GM18909 (cell line): Measurements from ENCODE around the gene IL10RB.
"Not testable (repeated sequence)": the region's sequence is repeated elsewhere in the genome, so short reads cannot be mapped to it uniquely, and the experiment has no call there.

ENCODE experiments used
- ATAC-seq: cut with Tn5 transposase; IDR thresholded peaks from one replicate; pipeline ENCODE4 v1.9.1; 2021; ENCODE audit warnings: mild to moderate bottlenecking; ENCODE audit not compliant: unreplicated experiment, poor library complexity

Gene IL10RB

DNA sequence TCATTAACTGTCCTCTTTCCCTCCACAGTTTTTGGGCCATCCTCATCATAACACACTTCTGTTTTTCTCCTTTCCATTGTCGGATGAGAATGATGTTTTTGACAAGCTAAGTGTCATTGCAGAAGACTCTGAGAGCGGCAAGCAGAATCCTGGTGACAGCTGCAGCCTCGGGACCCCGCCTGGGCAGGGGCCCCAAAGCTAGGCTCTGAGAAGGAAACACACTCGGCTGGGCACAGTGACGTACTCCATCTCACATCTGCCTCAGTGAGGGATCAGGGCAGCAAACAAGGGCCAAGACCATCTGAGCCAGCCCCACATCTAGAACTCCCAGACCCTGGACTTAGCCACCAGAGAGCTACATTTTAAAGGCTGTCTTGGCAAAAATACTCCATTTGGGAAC lies 30.0 kb downstream of the IL10RB start:
- ATAC-seq: no peak

DNA sequence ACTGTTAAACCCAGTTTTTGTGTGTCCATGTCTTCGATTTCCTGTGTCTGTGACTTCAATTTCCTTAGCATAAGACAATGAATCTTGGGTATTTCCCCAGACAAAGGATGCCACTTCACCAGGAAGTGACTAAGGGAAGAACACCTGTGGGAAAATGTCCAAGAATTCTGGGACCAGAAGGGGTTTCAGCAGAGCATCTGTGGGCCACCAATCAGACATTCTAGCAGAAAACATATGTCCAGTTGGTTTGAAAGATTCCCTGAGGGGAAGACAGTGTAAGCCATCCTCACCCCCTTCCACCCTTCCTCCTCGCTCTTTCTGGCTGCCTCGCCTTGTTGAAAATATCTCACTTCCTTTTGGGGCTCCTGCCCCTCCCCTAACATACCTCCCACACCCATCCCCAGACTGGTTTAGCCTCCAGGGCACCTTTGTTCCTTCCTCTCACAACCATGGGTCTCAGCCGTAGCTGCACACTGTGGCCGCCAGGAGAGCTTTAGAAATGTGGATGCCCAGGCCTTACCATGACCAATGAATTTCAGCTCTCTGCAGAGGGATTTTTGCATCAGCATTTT lies 33.1 kb downstream of the IL10RB start:
- peak; percentile 78 for ATAC-seq

DNA sequence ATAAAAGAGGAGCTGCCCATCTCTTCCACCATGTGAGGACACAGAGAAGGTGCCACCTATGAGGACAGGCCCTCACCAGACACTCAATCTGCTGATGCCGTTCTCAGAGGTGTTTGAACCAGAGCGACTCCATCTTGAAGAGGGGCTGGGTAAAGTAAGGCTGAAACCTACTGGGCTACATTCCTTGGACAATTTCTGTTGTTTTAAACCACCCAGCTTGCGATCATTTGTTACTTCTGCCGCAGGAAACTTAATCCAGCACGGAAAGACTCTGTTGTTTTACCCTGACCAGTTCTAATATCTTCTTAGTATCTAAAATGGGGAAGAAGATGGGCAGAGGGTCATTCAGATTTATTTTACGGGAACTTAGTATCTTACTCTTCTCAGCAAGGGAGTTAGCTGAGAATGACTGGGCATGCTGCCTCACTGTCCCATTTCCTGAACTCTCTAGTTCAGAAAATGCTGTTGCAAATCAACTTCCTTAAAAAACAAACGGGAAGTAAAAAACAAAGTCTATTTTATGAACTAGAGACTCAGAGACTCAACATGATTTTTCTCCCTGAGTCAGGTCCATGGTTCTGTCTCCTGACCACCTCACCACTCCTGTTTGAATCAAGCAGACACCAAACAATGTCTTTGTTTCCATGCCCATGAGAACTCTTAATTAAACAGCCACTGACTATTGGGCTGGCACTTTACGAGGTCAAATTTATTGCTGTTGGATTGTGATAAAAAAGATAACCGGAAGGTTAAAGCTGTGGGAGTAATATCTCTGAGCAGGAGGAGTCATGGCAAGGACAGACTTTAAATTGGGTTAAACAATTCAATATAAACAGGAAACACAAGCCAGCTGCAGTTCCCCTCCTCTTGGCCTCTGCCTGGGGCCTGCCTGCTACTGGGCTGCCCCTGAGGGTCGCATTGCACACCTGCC lies 34.8 kb downstream of the IL10RB start:
- no peak for ATAC-seq

DNA sequence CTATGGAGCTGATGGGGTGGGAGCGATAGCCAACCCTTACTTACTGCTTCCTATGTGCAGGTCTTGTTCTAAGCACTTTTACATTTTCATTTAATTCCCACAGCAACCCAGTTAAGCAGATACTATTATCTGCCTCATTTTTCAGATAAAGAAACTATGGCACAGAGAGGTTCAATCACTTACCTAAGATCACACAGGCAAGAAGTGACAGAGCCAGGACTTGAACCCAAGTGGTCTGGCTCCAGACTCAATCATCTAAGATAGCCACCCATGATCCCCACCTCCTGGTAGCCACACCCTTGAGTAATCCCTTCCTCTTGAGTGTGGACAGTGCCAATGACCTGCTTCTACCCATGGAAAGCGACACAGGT lies 35.5 kb downstream of the IL10RB start:
- no peak for ATAC-seq

DNA sequence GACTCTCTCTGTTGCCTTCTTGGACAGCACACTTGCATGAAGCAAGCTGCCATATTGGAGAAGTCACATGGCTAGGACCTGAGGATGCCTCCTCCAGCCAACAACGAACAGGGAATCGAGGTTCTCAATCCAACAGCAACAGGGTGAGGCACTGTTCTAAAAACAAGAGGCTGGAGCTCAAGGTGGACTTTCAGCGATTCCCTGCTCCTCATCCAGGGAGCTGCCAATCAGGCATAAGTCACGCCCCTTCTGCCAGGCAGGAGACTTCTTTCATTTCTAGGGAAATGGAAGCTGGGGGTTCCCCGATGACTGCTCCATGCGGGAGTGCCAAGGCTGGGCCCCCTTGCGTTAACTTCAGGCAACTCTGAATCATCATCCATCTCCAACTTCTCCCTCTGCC lies 35.9 kb downstream of the IL10RB start:
- ATAC-seq: no peak

DNA sequence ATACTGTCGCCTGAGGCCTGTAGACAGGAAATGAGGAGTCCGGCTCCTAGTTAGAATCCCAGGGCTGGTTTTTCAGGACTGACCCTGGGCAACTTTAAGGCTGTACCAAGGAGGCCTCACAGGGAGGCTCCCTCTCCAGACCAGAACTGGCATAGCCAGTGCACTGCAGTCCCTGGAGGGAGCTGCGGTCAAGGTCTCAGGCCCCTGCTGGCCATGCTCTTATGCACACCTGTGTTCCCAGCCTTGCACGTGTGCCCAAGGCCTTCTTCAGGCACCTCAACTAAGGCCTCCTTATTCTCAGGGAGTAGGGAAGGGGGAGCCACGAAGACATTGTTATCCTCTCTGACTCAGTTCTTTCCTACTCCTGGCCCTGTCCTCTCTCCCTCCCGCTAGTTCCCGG lies 36.6 kb downstream of the IL10RB start:
- ATAC-seq: no peak

DNA sequence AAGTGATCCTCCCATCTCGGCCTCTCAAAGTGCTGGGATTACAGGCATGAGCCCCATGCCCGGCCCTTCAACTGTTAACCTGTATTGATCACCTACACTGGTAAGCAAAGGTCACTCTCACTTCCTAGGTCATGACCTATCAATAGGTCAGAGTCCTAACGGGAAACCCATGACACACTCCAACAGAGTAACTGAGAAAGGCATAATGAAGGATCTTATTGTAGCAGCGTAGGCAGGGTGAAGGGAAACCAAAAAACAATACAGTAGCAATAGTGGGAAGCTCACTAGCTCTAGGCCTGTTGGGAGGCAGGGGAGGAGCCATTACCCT lies 39.1 kb downstream of the IL10RB start:
- no peak for ATAC-seq

DNA sequence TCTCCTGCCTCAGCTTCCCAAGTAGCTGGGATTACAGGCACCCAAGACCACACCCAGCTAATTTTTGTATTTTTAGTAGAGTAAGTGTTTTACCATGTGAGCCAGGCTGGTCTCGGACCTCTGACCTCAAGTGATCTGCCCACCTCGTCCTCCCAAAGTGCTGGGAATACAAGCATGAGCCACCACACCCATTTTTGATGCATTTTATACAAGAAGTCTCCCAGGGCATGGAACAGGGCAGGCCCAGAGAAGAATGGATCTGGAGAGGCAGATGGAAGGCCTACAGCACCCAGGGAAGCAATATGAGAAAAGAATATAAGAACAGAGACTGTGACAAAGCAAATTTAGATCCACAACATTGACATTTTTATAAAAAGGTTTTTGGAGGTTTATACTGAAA lies 39.8 kb downstream of the IL10RB start:
- ATAC-seq: no peak

DNA sequence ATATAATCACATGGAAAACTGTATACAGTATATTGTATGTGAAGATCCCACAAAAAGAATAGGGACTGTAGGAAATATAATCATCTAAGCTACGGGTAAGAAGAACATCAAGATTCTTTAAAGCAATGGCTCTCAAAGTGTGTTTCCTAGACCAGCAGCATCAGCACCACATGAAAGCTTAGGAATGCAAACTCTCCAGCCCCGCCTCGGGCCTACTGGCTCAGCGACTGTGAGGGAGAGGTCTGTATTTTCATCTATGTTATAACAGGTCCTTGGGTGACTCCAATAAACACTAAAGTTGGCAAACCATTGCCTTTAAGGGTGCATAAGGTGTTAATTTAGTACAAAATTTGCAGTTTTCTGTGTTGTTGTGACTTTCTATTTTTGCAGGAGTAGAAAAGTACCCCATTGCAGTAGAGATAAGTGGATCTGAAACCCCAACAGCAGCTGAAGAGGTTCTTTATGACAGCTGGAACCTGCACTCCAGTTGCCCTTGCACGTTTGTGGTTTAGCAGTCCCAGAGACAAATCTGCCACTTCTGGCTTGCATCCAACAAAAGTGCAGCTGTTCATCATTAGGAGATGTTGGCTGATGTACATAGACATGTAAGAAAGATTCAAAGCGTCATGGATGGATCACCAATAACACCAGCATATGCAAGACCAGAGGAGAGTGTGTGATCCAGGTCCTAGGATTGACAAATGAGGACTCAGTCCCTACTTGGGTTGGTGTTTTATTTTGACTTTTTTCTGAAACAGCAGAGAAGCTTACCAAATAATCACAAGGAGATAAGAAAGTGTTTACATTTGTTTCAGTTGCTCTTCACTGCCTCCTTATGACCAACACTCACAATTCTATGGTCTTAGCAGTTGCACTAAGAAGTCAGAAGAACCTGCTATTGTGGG lies 42.7 kb downstream of the IL10RB start:
- peak; percentile 92 for ATAC-seq

DNA sequence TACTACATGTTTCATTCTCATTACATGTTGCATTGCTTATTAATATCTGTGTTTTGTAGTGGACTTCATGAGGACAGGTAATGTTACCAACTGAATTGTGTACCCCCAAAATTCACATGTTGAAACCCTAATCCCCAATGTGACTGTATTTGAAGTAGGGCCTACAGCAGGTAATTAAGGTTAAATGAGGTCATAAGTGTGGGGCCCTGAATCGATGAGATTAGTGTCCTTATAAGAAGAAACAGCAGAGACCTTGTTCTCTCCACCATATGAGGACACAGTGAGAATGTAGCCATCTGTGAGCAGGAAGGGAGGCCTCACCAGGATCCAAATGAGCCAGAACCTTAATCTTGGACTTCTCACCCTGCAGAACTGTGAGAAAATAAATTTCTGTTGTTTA lies 43.6 kb downstream of the IL10RB start:
- ATAC-seq: no peak

DNA sequence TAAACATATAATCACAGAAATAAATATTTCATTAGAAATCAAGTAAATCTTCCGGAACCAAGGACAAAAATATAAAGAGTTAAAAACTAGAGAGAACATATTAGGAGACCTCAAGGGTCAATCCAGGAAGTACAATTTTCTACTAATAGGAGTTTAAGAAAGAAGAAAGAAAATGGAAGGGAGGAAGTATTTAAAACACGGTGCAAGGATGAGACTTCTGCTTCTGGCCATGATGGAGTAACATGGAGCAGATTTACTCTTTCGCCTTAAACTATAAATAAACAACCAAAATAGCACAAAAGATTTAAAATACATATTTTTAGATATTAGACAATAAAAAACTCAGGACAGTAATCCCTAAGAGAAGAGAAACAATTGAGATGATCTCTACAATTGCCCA lies 46.0 kb downstream of the IL10RB start:
- ATAC-seq: no peak

DNA sequence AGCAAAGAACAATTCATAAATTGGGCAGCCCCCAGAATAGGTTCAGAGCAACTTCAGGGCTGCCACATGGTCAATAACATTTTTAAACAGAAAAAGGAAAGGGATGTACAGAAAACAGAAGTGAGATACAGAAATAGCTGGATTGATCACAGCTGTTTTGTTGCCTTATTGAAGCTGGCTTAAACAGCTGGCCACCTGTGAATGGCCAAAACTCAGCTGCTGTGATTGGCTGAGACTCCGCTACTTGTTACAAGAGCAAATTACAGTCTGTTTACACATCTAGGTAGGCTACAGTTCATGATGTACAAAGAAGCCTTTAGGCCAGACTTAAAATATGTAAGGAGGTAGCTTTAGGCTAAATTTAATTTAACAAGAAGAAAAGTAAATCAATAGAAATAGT lies 47.0 kb downstream of the IL10RB start:
- ATAC-seq: no peak

DNA sequence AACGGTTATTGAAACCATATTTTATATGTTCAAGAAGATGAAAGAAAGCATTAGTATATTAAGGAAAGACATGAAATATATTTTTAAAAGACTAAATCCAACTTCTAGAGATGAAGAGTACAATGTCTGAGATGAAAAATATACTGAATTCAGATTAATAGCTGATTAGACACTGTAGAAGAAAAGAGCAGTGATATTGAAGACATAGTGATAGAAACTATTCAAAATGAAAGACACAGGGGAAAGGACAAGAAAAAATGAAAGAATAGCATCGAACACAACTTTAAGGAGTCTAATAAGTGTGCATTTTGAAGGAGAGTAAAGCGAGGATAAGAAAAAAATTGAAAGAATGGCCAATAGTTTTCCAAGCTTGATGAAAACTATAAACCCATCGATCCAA lies 47.4 kb downstream of the IL10RB start:
- no peak for ATAC-seq

DNA sequence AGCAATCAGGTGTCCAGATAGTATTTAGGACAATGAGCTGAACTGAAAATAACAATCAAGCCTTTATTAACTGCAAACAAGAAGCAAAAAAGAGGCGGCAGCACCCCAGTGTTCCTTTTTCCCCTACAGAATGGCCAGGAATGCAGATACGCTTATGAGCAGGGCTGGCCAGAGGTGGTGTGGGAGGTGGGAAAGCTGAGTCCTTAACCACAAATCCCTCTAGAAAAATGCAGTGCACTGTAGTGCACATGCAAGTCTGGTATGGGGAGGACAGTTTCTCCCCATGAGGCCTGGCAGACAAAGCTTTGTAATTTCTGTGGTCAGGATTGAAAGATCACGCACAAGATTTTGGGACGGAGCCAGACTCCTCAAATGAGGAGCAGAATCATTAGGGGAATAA lies 47.9 kb downstream of the IL10RB start:
- ATAC-seq: no peak

DNA sequence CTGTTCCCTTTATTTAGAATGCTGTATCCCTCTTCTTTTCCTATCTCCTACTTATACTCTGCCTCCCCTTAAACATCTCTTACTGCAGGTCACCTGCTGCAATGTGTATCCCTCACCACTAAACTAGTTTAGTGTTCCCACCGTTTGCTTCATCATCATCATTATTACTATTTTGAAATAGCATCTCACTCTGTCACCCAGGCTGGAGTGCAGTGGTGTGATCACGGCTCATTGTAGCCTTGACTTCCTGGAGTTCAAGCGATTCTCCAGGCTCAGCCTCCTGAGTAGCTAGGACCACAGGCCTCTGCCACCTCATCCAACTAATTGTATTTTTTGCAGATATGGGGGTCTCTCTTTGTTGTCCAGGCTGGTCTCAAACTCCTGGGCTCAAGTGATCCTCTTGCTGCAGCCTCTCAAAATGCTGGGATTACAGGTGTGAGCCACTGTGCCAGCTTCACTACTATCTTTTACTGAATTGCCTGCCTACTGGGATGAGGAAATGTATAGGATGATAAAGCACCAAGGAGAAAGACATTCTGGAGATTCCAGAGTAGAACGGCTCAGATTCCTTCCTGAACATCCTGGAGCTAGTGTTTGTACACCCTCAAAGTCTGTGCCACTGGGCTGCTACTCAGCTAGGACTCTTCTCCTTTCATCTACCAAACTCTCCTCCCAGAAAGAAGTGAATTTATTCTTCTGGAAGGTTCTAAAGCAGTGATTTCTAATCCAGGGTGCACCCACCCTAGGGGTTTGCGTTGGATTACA lies 50.0 kb downstream of the IL10RB start:
- no peak for ATAC-seq

DNA sequence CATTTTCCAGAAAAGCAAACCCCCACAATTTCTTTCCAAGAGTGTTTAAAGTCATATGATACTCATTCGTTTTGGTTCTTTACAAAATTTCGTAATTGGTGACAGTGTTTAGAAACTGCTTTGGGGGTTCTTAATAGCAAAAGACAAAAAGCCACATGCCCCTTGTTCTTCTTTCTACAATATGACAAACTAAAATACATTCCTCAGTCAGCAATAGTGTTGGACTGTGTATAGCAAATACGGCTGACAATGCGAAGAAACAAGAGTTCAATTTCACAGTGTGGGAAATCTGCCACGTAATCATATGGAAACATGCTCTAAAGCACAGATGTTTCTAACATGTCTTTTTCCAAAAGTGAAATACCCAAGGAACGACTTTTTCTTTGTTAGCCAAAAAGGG lies 51.0 kb downstream of the IL10RB start:
- no peak for ATAC-seq

DNA sequence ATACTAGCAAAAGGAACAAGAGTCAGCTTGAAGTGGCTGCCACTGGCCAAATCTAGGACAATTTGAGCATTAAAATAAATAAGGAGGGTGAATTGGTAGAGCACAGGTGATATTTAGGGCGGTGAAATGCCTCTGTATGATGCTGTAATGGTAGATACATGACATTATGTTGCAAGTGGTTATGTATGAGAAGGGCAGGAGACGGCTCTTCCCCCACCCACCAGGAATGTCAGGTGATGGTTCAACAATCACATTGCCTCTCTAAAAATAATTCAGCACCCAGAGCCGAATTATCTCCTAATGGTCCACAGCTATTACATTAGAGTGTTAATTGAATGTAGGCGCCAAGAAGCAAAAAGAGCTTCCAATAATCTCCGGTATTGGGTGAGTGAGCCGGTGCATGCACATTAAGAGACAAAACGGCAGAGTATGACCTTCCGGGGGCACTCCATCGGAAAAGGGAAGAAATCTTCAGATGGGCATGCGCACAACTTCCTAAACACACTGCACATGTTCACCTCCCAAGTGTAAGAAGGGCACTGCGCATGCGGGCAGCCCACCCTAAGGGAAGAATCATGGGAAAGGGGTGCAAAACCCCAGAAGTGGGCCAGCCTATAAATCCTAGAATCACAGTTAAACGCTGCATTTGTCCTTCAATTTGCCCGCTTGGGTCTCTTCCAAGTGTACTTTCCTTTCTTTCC lies 51.8 kb downstream of the IL10RB start:
- ATAC-seq: no peak

DNA sequence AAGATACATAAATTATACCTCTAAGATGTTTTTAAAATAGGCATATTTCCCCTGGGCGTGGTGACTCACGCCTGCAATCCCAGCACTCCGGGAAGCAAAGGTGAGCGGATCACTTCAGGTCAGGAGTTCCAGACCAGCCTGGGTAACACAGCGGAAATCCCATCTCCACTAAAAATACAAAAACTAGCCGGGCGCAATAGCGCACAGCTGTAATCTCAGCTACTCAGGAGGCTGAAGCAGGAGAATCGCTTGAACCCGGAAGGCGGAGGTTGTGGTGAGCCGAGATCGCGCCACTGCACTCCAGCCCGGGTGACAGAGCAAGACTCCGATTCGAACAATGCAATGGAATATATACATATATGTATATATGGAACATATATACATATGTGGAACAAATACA lies 54.8 kb downstream of the IL10RB start:
- ATAC-seq: not testable (repeated sequence)

DNA sequence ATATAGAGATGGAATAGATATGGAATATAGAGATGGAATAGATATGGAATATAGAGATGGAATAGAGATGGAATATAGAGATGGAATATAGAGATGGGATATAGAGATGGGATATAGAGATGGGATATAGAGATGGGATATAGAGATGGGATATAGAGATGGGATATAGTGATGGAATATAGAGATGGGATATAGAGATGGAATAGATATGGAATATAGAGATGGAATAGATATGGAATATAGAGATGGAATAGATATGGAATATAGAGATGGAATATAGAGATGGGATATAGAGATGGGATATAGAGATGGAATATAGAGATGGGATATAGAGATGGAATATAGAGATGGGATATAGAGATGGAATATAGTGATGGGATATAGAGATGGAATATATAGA lies 57.4 kb downstream of the IL10RB start:
- not testable (repeated sequence) for ATAC-seq
